Brain microvascular endothelial cell (primary cell): Measurements from ENCODE around the gene ASXL3.

ENCODE experiments used
- DNase-seq: peaks from one replicate; pipeline ENCODE4 v3.0.0-alpha.2; 2020
- H3K27ac ChIP-seq: fragments of 250-450 bp; sonication (Bioruptor Pico); 2 replicates; pipeline ENCODE4 v1.5.1; 2020; ENCODE audit warnings: mild to moderate bottlenecking, moderate library complexity
- H3K27me3 ChIP-seq: fragments of 250-450 bp; sonication (Bioruptor Pico); replicated peaks from 2 replicates; pipeline ENCODE4 v1.5.1; 2020; ENCODE audit warnings: mild to moderate bottlenecking
- H3K36me3 ChIP-seq: fragments of 250-450 bp; sonication (Bioruptor Pico); replicated peaks from 2 replicates; pipeline ENCODE4 v1.5.1; 2020; ENCODE audit warnings: mild to moderate bottlenecking
- H3K4me3 ChIP-seq: 2 replicates; pipeline ENCODE4 v1.5.1; 2011; ENCODE audit warnings: low read depth, mild to moderate bottlenecking, control low read depth, low read length, moderate library complexity
- CTCF ChIP-seq: IDR thresholded peaks from 2 replicates; pipeline ENCODE4 v1.5.1; 2011; ENCODE audit warnings: low read depth, mild to moderate bottlenecking, moderate library complexity, low read length, control low read depth, inconsistent platforms; ENCODE audit errors: missing control alignments
- in situ Hi-C: cut with HindIII; loops from 2 replicates; pipeline ENCODE4 v1.10.0; 2017; ENCODE audit warnings: low sequenced_read_pairs, low pct_ligation_motif_present

Gene ASXL3

DNA sequence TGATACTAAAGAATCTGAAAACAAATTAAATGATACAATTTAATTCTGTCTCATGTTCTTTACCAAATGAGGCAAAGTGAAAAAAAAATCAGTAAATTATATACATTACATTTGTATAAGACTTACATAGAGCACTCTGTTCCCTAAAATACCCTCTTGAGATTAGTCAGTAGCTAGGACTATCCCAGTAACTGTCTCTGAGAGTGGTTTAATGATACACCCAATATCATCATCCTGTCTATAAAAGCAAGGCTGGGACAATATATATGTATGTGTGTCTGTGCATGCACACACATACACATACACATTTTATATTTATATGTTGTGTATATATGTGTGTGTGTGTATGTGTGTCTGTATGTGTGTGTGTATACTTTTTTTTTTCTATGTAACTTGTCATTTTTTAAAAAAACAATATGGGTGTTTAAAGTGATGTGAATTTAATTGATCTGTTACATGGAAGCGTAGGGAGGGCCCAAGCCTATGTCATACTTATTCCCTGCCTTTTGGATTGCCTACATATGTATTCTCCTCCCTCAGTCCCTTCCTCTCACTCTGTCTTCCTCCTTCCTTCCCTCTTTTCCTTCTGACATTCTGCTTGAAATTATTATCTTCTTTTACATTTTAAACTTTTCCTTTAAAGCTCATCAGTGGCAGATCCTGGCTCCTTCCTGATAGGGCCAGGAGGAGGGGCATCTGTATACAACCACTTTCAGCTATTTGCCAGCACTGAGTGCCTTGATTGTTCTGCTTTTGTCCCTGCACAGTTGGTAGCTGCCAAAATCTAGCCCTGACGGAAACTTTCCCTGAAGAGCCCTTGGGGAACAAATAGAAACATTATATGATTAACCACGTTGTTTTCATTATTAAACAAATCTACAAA is 6.8 kb downstream of the ASXL3 start:
- H3K4me3 ChIP-seq = no peak overlapping the region
- no peaks in the 10 kb centered on the region for H3K27me3 ChIP-seq
- no peak for TF ChIP-seq CTCF
- DNase-seq = no peak
- H3K27ac ChIP-seq = no peak overlapping the region
- in situ Hi-C loops = no loop called here
- no peaks in the 10 kb centered on the region for H3K36me3 ChIP-seq

- Histone ChIP-seq H3K36me3 (no peaks in the 10 kb centered on the region), H3K4me3 (no peak overlapping the region), H3K27ac (no peak overlapping the region), H3K27me3 (no peaks in the 10 kb centered on the region)
- DNase-seq = no peak
- in situ Hi-C loops = no loop called here
- TF ChIP-seq CTCF = no peak
Observed at GRCh38 chr18:33585431-33585775, 7.4 kb downstream of the ASXL3 start.

- Histone ChIP-seq H3K36me3 (no peaks in the 10 kb centered on the region), H3K27me3 (no peaks in the 10 kb centered on the region), H3K4me3 (no peak overlapping the region), H3K27ac (no peak overlapping the region)
- in situ Hi-C loops = no loop called here
- no peak for DNase-seq
- no peak for TF ChIP-seq CTCF
Observed at GRCh38 chr18:33588361-33588760, 10.3 kb downstream of the ASXL3 start.

GRCh38 chr18:33593261-33593660 is 15.2 kb downstream of the ASXL3 start:
- TF ChIP-seq CTCF = no peak
- in situ Hi-C loops = no loop called here
- Histone ChIP-seq H3K36me3 (no peaks in the 10 kb centered on the region), H3K27ac (no peak overlapping the region), H3K27me3 (no peaks in the 10 kb centered on the region), H3K4me3 (no peak overlapping the region)
- DNase-seq = no peak

- H3K4me3 ChIP-seq = no peak overlapping the region
- in situ Hi-C loops = no loop called here
- H3K36me3 ChIP-seq = no peaks in the 10 kb centered on the region
- DNase-seq = no peak
- H3K27me3 ChIP-seq = no peaks in the 10 kb centered on the region
- no peak overlapping the region for H3K27ac ChIP-seq
- TF ChIP-seq CTCF = no peak
Observed at GRCh38 chr18:33594799-33595198, 16.8 kb downstream of the ASXL3 start.
